ENCODE data around the gene ZNF592. TPM values are rescaled to one million over a fixed set of nuclear protein-coding genes. Genes with fewer than 3 reads are reported as not detected.

The ZNF592 gene
- total and polyA plus RNA-seq, 9 donors = 9.0 to 23.1 (median 20.3) TPM

DNA sequence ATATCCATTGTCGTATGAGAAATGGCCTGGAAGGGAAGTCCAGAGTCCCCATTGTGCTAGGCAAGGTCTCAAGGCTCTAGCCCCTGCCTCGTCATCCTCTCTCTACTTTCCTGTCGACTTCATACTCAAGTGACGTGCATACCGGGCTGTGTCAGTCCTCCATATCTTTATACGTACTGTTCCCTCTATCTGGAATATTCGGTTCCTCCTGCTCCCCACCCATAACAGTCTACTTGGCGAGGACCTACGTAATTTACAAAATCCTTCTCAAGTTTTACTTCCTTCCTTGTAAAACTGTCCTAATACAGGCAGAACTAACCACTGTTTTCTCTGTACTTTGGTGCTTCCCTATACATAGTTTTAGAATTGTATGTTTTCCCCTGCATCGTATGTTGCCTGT, 66.5 kb downstream of the ZNF592 start:
- Histone ChIP-seq H3K9me3 (replicated peaks; ENCODE audit: control insufficient read depth, low read depth, low read length) (no peaks in the 10 kb centered on the region), H3K4me1 (ENCODE audit: control insufficient read depth, insufficient read depth, low read length) (peaks cover 46% of the 10 kb centered on the region), H3K27ac (ENCODE audit: low read length) (no peak overlapping the region), H3K4me3 (ENCODE audit: low read length) (no peak overlapping the region), H3K36me3 (ENCODE audit: control insufficient read depth, insufficient read depth, low read length) (peaks cover 10% of the 10 kb centered on the region), H3K27me3 (ENCODE audit: control insufficient read depth, insufficient read depth, low read length) (peaks cover 2% of the 10 kb centered on the region)
- WGBS (ENCODE audit: insufficient coverage) = 65% methylated on average over 9 of the region's 10 CpGs
- no peak for DNase-seq

DNA sequence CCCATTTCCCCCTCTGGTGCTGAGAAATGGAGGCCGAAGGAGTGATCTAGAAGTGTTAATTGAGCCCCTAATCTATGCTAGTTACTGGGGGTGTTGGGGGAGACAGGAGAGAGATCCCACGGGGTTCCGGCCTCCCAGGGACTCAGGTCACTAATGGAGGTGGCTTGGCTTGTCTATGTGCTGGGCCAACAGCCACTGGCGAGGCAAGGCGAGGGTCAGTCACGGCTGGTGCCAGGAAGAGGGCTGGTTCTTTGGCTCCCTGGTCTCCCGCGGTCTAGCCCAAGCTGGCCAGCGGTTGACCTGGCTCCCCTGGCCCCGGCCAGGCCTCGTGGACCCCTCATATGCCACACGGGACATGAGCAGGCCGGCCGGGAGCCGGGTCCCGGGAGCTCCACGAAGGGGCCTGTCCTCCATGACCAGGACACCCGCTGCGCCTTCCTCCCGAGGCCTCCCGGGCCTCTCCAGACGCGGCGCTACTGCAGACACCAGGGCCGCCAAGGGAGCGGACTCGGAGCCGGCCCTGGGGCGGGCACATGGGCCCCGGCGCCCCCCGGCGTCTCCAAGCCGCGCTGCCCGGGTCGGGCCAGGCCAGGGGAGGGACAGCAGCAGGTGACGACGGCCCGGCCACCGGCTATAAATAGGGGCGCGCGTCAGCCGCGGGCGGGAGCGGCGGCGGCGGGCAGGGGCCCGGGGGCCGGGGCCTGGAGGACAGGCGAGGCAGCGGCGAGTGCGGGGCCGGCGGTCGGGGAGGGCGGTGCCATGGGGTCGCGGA, 68.5 kb downstream of the ZNF592 start, which contains the start of gene ALPK3:
TSS of gene ALPK3 (plus strand) at position 663 of the 772 bp plus-strand sequence. CDS start at position 760, 97 bp downstream.
- peaks cover 17% of the 10 kb centered on the region for H3K36me3 ChIP-seq (ENCODE audit: control insufficient read depth, insufficient read depth, low read length)
- H3K4me3 ChIP-seq (ENCODE audit: low read length) = peak within 1 kb of the TSS; percentile 75
- H3K4me1 ChIP-seq (ENCODE audit: control insufficient read depth, insufficient read depth, low read length) = peaks cover 52% of the 10 kb centered on the region
- no peaks in the 10 kb centered on the region for H3K9me3 ChIP-seq (replicated peaks; ENCODE audit: control insufficient read depth, low read depth, low read length)
- H3K27ac ChIP-seq (ENCODE audit: low read length) = peak within 1 kb of the TSS; percentile 96
- H3K27me3 ChIP-seq (ENCODE audit: control insufficient read depth, insufficient read depth, low read length) = peaks cover 2% of the 10 kb centered on the region
- DNase-seq = peak; percentile 87
- 9% methylated on average over 59 of the region's 63 CpGs for WGBS (ENCODE audit: insufficient coverage)

DNA sequence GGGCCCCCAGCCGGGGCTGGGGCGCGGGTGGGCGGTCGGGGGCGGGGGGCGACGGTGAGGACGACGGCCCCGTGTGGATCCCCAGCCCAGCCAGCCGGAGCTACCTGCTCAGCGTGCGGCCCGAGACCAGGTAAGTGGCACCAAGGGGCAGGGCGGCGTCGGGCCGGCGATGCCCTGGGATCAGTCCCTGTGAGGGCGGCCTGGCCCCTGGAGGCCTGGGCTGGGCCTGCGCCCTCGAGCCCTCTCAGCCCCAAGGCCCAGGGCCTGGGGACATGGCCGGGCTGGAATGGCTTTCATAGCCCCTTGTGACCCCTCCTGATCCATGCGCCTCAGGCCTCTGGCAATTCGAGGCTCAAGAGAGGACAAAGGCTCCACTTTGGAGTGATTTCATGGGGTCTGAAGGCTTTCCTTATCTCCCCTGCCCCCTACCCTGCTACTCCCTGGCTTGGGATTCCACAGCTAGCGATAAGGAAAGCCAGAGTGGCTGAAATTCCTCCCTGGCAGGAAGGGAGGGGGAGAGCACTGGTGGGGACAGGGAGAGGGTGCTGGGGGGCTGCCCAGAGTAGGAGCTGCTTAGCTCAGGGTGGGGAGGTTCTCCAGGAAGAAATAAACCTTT, 69.2 kb downstream of the ZNF592 start:
- no peak for DNase-seq
- WGBS (ENCODE audit: insufficient coverage) = 9% methylated on average over 23 of the region's 27 CpGs
- no peaks in the 10 kb centered on the region for H3K9me3 ChIP-seq (replicated peaks; ENCODE audit: control insufficient read depth, low read depth, low read length)
- peaks cover 23% of the 10 kb centered on the region for H3K36me3 ChIP-seq (ENCODE audit: control insufficient read depth, insufficient read depth, low read length)
- peak overlapping the region; percentile 75 for H3K4me3 ChIP-seq (ENCODE audit: low read length)
- H3K4me1 ChIP-seq (ENCODE audit: control insufficient read depth, insufficient read depth, low read length) = peaks cover 59% of the 10 kb centered on the region
- peak overlapping the region; percentile 96 for H3K27ac ChIP-seq (ENCODE audit: low read length)
- peaks cover 2% of the 10 kb centered on the region for H3K27me3 ChIP-seq (ENCODE audit: control insufficient read depth, insufficient read depth, low read length)

DNA sequence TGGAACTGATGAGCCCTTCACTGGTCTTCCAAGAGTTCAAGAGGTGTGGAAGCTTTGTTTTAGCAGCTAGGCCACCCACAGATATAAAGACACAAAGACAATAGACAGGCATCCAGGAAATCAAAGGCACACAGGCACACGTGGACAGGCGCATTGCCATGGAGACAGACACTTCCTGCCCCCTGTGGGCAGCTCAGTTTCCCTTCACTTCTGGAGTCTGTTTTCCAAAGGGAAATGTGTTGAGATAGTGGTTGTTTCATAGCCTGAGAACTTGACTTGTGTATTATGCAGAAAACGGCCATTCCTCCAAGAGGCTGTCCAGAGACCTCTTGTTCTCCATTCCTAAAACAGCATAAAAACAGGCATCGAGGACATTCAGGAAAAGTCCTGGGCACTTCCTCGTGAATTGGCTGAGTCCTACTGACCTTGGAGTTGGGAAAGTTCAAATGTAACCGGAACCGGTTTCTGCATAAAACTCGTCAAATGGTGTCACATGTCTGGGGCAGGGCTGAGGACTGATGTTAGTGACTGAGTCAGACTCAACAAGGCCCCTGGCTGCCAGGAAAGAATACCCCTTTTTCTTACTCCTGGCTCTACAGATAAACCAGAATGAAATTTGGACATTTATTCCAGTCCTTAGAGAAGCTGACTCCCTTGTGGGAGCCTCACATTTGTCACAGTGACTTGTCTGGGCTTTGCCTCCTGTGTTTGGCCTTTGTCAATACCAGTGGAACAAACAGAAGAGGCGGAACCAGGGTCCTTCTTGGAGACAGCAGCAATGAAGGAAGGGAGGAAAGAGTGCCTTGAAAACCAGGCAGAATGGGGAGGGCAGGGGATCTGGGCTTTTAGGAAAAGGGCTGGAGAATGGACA, 70.1 kb downstream of the ZNF592 start:
- DNase-seq = peak; percentile 63
- H3K4me3 ChIP-seq (ENCODE audit: low read length) = peak overlapping the region; percentile 75
- WGBS (ENCODE audit: insufficient coverage) = 60% methylated on average over 8 of the region's 9 CpGs
- H3K4me1 ChIP-seq (ENCODE audit: control insufficient read depth, insufficient read depth, low read length) = peaks cover 68% of the 10 kb centered on the region
- H3K27me3 ChIP-seq (ENCODE audit: control insufficient read depth, insufficient read depth, low read length) = peaks cover 2% of the 10 kb centered on the region
- H3K36me3 ChIP-seq (ENCODE audit: control insufficient read depth, insufficient read depth, low read length) = peaks cover 32% of the 10 kb centered on the region
- no peaks in the 10 kb centered on the region for H3K9me3 ChIP-seq (replicated peaks; ENCODE audit: control insufficient read depth, low read depth, low read length)
- H3K27ac ChIP-seq (ENCODE audit: low read length) = peak overlapping the region; percentile 96

DNA sequence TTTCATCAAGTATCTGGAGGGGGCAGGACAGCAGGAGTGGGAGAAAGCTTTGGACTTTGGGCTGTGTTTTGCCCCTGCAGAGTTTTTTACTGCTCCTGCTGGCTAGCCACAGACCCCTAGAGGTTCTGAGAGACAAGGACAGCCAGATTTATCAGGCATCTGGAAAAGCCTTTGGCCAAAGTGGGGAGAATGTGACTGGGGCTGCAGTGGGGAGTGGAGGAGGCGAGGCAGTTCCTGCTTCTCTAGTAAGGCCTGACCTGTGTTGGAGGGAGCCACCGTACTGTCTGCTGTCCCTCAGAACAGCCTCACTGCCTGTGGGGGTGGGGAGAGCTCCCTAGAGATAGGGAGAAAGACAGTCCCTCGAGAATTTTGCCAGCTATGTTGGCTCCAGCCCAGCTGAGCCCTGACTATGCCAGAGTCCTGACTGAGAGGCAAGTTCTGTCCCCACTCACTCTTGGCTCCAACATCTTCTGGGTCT, 70.9 kb downstream of the ZNF592 start:
- Histone ChIP-seq H3K9me3 (replicated peaks; ENCODE audit: control insufficient read depth, low read depth, low read length) (no peaks in the 10 kb centered on the region), H3K4me3 (ENCODE audit: low read length) (peak overlapping the region; percentile 75), H3K27me3 (ENCODE audit: control insufficient read depth, insufficient read depth, low read length) (peaks cover 2% of the 10 kb centered on the region), H3K36me3 (ENCODE audit: control insufficient read depth, insufficient read depth, low read length) (peaks cover 35% of the 10 kb centered on the region), H3K4me1 (ENCODE audit: control insufficient read depth, insufficient read depth, low read length) (peaks cover 75% of the 10 kb centered on the region), H3K27ac (ENCODE audit: low read length) (peak overlapping the region; percentile 96)
- peak; percentile 69 for DNase-seq
- 64% methylated on average over 3 of the region's 3 CpGs for WGBS (ENCODE audit: insufficient coverage)

DNA sequence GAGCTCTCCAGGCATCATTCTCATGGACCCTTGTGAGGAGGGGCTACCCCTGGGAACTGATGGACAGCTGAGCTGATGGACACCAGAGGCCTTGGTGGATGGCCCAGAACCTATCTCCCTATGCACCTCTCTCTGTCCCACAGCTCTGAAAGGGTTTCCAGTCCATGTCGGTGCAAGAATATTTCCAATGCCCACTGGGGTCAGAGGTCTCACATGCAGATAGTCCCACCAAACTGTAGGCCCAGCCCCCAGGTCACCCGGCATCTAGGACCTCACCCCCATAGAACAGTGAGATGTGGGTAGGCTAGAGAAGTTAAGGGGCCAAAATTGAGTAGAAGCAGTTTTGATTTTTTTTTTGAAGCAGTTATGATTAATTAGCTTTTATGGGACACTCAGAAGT, 71.4 kb downstream of the ZNF592 start:
- Histone ChIP-seq H3K4me1 (ENCODE audit: control insufficient read depth, insufficient read depth, low read length) (peaks cover 79% of the 10 kb centered on the region), H3K4me3 (ENCODE audit: low read length) (peak overlapping the region; percentile 75), H3K36me3 (ENCODE audit: control insufficient read depth, insufficient read depth, low read length) (peaks cover 40% of the 10 kb centered on the region), H3K9me3 (replicated peaks; ENCODE audit: control insufficient read depth, low read depth, low read length) (no peaks in the 10 kb centered on the region), H3K27me3 (ENCODE audit: control insufficient read depth, insufficient read depth, low read length) (peaks cover 2% of the 10 kb centered on the region), H3K27ac (ENCODE audit: low read length) (peak overlapping the region; percentile 96)
- DNase-seq = no peak
- 67% methylated on average over 1 of the region's 2 CpGs for WGBS (ENCODE audit: insufficient coverage)

DNA sequence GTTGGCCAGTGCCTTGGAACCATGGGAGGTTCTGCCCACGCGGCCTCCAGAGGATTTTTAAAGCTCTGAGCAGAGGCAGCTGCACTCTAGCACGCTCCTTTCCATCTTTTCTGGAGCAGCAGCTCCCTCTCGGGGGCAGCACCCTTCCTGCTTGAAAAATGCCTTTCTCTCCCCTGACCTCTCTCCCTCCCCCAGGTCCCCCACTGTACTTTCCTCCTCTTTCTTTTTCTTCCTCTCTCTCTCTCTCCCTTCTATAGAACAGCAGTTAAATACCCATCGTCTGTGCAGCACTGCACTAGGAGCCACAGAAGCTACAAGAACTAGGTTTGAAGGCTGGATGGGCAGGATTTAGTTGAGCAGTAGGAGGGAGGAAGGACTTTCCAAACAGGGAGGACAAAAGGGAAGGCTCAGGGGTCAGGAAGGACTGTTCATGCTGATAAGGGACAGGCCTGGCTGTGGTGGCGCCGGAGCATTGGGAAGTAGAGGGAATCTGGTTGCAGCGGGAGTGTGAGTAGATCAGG, 73.2 kb downstream of the ZNF592 start:
- Histone ChIP-seq H3K27me3 (ENCODE audit: control insufficient read depth, insufficient read depth, low read length) (peaks cover 2% of the 10 kb centered on the region), H3K4me3 (ENCODE audit: low read length) (no peak overlapping the region), H3K27ac (ENCODE audit: low read length) (peak overlapping the region; percentile 96), H3K4me1 (ENCODE audit: control insufficient read depth, insufficient read depth, low read length) (peaks cover 93% of the 10 kb centered on the region), H3K36me3 (ENCODE audit: control insufficient read depth, insufficient read depth, low read length) (peaks cover 48% of the 10 kb centered on the region), H3K9me3 (replicated peaks; ENCODE audit: control insufficient read depth, low read depth, low read length) (no peaks in the 10 kb centered on the region)
- 62% methylated on average over 6 of the region's 8 CpGs for WGBS (ENCODE audit: insufficient coverage)
- DNase-seq = peak; percentile 43

DNA sequence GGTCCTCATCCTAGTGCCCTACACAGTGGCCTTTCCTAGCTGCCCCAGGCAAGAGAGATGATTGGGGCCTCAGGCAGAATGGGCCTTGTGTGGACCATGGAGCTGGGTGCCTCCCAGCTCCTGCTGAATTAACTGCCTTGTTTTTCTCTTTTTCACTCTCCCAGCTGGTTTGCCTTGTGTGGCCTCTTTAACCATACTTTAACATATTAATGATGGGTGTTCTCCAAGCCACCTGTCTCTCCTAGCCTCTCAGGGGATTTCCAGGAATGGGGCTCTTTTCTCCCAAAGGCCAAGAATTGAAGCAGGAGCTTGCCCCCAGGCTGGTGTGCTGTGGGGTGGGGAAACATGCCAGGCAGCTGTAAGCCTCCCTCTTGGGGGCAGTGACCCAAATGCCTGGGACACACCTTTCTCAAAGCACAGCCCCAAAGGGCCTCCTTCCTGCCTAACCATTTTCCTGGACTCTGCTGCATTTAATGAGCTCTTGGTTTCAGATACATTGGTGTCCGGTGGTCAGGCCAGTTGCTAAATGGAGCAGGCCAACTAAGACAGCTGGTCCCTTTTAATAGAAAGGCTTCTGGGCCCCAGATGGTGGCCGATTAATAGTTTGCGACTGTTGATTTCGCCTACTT, 74.4 kb downstream of the ZNF592 start:
- Histone ChIP-seq H3K4me3 (ENCODE audit: low read length) (no peak overlapping the region), H3K36me3 (ENCODE audit: control insufficient read depth, insufficient read depth, low read length) (peaks cover 59% of the 10 kb centered on the region), H3K27me3 (ENCODE audit: control insufficient read depth, insufficient read depth, low read length) (no peaks in the 10 kb centered on the region), H3K4me1 (ENCODE audit: control insufficient read depth, insufficient read depth, low read length) (peaks cover 95% of the 10 kb centered on the region), H3K27ac (ENCODE audit: low read length) (peak overlapping the region; percentile 96), H3K9me3 (replicated peaks; ENCODE audit: control insufficient read depth, low read depth, low read length) (no peaks in the 10 kb centered on the region)
- WGBS (ENCODE audit: insufficient coverage) = 51% methylated on average over 4 of the region's 4 CpGs
- DNase-seq = peak; percentile 94

DNA sequence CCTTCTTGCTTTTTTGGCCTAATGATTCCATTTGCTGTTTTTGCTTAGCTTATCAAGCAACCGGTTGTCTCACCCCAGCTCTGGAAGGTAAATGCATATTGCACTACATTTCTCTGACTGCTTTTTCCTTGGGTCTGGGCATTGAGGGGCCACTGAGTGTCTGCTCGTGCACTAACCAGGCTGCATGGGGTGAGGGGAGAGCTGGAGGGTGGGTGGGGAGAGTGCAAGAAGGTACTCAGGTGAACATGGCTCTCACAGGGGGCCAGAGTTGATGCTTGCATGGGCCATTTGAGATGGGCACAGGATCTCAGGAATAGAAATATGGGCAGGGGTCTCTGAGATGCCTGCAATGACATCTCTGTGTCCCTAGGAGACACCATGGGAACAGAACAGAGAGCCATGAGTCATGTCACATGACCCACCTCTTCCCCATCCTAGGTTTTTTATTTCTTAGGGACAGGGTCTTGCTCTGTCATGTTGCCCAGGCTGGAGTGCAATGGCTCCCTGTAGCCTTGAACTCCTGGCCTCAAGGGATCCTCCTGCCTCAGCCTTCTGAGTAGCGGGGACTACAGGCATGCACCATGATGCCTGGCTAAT, 75.0 kb downstream of the ZNF592 start:
- Histone ChIP-seq H3K27me3 (ENCODE audit: control insufficient read depth, insufficient read depth, low read length) (no peaks in the 10 kb centered on the region), H3K4me3 (ENCODE audit: low read length) (no peak overlapping the region), H3K9me3 (replicated peaks; ENCODE audit: control insufficient read depth, low read depth, low read length) (no peaks in the 10 kb centered on the region), H3K4me1 (ENCODE audit: control insufficient read depth, insufficient read depth, low read length) (peaks cover 94% of the 10 kb centered on the region), H3K36me3 (ENCODE audit: control insufficient read depth, insufficient read depth, low read length) (peaks cover 64% of the 10 kb centered on the region), H3K27ac (ENCODE audit: low read length) (peak overlapping the region; percentile 96)
- WGBS (ENCODE audit: insufficient coverage) = 50% methylated on average over 3 of the region's 3 CpGs
- no peak for DNase-seq

Data from muscle of leg (tissue), 11 donors.